GM19438 (cell line): Measurements from ENCODE around the gene EXOSC5.

Experiments
- ATAC-seq: cut with Tn5 transposase; IDR thresholded peaks from one replicate; pipeline ENCODE4 v1.9.1; 2021; ENCODE audit warnings: low read depth; ENCODE audit not compliant: unreplicated experiment

Gene EXOSC5

DNA sequence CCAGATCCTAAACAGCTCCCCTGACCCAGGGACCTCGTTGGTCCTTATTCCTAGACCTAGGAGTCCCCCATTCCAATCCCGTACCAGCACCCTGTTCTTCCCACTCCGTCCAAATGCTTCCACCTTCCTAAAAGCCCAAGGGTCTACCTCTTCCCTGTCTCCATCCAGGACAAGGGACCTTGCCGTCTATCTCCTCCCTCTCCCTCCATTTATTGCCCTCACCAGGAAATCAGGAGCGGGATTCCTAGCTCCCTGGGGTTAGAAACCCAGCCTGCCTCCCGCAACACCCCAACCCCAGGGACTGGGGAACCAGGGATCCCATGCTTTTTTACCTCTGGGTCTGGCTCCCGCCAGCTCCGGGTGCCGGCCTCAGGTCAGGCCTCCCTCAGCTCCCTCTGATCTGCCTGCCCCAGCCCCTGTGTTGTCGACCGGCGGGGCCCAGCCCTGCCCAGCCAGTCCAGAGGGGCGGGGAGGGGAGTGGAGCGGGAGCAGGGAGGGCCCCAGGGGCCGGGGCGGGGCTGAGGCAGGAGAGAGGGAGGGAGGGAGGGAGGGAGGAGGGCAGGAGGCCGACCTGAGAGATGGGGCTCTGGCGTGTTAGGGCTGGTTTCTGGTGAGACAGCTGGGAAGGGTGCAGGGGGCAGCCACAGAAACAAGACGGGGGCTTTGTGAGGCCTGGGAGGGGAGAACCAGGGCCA, 29.9 kb upstream of the EXOSC5 start, which contains the start of gene B3GNT8:
TSS of gene B3GNT8 (minus strand) at position 423 of the 695 bp plus-strand sequence. CDS start 596 bp downstream, outside the sequence.
- no peak for ATAC-seq

DNA sequence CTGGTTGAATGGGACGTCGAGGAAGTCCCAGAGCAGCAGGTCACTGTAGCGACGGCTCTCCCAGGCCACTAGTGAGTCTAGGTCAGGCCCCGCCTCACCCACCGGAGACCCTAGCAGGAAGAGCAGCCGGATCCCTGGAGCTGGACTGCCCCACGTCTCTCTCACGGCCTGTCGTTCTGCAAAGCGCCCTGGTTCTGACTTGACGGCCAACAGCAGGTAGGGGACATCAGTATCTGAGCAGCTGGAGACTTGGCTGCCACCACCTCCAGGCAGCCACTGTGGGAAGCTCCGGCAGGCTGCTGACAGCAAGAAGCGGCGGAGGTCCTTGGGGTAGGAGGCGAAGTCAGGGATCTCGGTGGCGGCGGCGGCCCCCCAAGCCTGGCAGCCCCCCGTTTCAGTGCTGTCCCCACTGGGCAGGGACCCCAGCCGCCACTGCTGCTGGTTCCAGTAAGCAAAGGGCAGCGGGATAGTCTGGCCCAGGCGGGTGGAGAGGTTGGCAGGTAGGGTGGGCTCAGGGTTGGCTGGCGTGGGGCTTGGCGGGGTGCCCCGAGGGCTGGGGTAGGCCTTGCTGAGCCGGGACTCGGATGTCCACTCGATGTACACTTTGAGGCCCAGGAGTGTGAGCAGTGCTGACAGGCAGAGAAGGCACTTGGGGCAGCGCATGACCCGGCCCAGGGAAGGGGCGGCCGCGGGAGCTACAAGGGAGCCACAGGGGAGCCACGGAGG, 29.1 kb upstream of the EXOSC5 start:
- ATAC-seq: no peak

DNA sequence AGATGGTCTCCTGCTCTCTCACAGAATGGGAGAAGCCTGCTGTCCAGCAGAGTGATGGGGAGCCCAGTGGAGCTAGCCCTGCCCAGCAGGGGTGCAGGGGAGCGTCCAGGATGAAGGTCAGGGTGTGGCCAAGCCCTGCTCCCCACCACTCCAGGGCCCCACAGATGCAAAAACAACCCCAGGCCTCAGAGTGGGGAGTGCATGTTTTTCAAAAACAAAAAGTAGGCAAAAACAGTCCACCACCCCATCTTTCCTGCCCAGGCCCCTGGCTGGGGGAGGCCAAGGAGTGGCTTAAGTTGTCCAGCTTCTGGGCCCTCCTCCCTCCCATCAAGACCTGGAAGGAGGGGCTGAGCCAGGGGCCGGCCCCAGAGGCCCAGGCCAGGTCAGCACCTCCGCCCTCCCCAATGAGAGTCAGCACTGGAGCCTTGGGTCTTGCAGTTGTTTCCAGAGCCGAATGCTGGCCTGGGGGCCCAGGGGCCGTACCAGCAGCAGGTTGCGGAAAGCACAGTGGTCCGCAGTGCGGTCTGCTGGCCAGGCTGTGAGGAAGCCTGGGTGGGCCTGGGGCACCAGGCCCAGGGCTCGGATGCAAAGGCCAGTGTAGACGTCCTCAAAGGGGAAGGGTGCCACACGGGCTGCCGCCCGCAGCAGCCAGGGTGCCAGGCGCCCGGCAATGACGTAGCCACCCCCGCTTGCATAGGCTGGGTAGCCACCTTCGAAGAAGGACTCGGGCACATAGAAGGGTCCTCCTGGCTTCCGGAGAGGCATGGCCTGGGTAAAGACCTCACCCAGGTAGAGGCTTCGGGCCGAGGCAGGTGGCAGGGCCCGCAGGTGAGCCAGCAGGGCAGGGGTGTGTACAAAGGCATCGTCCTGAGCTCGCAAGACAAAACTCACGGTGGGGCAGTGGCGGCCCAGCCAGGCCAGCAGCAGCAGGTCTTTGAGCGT, 28.3 kb upstream of the EXOSC5 start:
- ATAC-seq: no peak

DNA sequence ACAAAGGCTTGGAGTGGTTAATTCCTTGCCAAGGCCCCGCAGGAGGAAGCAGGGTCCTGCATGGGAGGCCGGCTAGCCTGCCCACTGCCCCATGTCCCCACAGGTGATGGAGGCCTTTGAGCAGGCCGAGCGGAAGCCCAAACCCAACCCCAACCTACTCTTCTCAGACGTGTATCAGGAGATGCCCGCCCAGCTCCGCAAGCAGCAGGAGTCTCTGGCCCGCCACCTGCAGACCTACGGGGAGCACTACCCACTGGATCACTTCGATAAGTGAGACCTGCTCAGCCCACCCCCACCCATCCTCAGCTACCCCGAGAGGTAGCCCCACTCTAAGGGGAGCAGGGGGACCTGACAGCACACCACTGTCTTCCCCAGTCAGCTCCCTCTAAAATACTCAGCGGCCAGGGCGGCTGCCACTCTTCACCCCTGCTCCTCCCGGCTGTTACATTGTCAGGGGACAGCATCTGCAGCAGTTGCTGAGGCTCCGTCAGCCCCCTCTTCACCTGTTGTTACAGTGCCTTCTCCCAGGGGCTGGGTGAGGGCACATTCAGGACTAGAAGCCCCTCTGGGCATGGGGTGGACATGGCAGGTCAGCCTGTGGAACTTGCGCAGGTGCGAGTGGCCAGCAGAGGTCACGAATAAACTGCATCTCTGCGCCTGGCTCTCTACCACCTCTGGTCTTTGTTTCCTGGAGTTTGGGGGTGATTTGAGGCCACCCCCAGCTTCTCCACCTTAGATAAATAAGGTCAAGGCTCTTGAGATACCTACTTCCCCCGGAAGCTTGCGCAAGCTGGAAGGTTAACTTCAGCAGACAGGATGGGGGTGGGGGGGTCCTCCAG, 27.4 kb upstream of the EXOSC5 start:
- no peak for ATAC-seq

DNA sequence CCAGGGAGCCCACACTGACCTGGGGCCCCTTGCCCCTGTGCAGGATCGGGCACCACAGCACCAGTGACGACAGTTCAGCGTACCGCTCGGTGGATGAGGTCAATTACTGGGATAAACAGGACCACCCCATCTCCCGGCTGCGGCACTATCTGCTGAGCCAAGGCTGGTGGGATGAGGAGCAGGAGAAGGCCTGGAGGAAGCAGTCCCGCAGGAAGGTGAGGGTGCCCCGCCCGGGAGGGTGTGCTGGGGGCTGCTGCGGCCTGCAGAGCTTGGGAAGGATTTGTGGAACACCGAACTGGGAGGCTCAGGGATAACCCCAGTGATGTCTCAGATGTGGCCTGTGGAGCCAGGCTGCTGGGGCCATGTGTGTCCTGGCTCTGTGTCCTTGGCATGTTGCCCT, 25.8 kb upstream of the EXOSC5 start:
- no peak for ATAC-seq

DNA sequence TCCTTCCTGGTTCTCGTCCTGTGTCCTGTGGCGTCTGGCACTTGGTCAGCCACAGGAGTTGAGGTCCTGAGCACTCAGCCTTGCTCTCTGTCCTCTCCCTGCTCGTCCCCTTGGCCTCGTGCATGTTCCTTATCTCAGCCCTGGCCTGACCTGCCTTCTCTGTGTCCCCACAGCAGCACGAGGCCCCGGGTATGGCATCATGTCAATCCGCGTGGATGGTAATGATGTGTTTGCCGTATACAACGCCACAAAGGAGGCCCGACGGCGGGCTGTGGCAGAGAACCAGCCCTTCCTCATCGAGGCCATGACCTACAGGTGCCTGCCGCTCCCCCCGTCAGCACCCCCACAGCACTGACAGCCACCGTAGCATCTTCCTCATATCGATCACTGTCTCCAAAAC, 25.3 kb upstream of the EXOSC5 start:
- no peak for ATAC-seq

DNA sequence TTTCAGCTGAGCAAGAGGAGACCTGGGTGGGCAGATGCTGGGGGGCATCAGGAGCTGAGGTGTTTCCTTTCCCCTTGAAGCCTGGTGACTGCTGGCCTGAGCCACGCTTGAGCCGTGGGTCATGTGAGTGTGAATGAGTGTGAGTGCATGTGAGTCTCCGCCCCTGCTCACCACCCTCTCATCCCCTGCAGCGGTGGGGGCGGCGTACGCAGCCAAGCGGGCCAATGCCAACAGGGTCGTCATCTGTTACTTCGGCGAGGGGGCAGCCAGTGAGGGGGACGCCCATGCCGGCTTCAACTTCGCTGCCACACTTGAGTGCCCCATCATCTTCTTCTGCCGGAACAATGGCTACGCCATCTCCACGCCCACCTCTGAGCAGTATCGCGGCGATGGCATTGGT, 24.8 kb upstream of the EXOSC5 start:
- ATAC-seq: no peak

DNA sequence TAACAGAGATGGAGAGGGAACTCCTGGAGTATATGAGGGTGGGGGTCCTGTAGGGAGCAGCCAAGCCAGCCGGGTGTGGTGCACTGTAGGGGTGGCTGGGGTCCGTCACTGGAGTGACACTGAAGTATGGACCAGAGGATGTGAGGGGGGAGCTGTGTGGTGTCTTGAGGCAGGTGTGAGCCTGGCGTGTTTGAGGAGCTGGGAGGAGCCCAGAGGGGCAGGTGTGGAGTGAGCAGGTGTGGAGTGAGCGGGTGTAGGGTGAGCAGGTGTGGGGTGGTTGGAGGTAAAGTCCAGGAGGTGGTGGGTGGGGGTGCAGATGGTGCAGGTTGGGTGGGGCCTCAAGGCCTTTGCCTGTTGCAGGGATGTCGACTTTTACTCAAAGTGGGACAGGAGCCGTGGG, 24.2 kb upstream of the EXOSC5 start:
- ATAC-seq: no peak

DNA sequence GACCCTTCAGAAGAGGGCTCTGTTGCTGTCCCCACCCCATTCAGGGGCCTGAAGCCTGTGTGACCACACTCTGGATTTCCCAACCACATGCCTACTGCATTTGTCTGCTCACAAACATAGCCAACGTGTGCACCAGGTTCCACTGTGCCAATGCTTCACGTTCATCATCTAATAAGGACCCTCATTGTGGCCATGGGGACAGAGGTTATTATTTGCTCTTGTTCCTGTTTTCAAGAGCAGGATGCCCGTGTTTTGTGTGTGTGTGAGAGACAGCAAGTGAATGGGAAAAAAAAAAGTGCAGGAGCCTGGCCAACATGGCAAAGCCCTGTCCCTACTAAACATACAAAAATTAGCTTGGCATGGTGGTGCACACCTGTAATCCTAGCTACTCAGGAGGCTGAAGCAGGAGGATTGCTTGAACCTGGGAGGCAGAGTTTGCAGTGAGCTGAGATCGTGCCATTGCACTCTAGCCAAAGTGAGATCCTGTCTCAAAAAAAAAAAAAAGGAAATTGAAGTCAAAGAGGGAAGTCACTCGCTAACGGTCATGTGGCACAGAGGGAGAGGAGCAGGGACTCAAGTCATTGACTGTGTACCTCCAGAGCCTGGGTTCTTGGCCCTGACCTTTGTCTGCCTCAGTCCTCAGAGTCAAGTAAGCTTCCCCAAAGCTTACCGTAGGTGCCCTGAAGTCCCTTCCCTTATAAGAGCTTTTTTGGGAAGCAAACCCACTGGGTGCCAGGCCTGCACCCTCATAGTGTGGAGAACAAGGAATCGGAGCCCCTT, 23.1 kb upstream of the EXOSC5 start:
- ATAC-seq: no peak

DNA sequence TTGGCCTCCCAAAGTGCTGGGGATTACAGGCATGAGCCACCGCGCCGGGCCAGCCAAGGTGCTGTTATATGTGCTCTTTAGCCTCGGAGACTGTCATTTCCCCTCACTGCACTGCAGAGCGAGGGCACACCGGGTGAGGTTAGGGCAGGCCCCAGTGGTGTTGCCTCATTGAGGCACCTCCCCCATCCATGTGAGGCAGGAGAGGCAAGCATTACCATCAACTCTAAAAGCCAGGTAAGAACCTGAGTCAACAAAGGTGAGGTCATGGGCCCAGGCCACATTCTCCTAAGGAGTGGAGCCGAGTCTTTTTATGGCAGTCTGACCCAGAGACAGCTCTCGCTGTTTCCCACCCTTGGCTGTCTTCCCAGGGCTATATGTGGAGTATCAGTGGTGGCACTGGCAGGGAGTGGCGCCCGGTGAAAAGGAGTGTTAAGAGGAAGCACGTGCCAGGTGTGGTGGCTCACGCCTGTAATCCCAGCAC, 19.1 kb upstream of the EXOSC5 start:
- ATAC-seq: no peak

DNA sequence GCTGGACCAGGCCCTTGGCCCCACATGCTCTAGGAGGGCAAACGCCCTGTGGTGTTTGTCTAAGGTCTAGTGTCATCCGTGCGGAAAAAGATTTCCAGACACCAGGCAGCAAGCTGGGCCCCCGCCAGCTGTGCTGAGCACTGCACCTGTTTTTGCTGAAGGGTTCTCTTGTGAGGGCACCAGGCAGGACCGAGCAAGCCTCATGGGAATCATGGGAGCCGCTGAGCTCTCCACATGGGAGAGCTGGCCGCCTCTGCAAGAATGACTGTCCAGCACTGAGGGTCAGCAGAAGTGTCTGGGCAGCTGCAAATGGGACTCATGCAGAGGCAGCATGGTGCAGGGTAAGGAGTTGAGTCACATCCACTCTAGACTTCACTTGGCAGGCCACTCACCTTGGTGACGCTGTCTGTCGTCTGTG, 18.0 kb upstream of the EXOSC5 start:
- no peak for ATAC-seq

DNA sequence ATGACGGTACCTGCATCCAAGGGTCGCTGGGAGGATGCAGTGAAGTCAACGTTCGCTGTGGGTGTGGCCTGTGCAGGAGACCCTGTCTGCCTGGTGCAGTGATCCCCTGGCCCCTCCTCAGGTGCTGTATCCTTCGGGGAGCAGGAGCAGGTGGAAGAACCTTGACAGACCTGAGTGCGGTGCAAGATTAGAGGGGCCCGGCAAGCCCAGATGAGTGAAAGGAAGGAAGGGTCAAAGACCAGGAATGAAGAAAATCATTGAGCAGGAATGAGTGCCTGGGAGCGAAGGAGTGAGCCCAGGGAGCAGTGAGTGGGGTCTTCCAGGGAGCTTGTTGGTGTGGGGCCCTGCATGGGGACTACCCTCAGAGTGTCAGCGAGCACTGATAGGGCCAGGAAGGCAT, 17.3 kb upstream of the EXOSC5 start:
- ATAC-seq: no peak

DNA sequence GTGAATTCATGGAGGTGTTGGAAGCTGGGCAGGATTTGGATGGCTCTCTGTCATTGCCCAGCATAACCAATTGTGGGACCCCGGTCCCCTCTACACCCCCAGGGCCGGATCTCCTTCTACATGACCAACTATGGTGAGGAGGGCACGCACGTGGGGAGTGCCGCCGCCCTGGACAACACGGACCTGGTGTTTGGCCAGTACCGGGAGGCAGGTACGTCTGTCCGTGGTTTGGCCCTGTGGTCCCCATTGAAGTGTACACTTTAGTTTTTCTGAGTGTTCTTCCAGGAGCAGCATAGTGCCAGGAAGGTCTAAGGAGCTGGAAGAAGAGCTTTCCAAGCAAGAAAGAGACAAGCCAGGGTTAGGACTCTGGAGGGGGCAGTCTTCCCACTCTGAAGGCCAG, 16.8 kb upstream of the EXOSC5 start:
- ATAC-seq: no peak

DNA sequence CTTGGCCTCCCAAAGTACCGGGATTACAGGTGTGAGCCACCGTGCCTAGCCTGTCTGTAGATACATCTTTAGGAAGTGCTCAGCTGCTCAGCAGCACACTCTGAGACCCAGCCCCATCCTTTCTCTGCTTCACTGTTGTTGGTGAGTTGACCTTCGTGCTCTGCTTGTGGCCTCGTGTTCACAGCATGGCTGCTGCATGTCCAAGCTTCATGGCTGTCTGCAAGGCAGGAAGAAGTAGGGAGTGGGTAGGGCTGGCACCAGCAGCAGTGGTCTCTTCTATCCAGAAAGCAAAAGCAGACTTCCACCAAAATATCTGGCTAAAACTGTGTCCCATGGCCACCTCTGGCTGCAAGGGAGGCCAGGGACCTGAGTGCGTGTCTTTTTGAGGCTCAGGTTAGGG, 15.8 kb upstream of the EXOSC5 start:
- no peak for ATAC-seq

DNA sequence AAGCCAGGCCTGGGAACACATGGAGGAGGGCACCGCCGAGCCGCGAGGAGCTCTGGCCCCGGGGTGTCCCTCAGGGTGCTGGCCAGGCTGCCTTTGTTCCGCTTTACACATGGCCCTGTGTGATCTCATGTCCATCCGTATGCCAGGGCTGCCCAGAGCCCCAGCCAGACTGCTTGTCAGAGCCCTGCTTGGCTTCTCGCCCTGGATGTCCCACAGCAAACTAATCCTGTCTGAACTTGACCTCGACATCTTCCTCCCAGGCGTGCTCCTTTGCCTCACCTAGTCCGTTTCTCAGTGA, 14.8 kb upstream of the EXOSC5 start:
- ATAC-seq: no peak

DNA sequence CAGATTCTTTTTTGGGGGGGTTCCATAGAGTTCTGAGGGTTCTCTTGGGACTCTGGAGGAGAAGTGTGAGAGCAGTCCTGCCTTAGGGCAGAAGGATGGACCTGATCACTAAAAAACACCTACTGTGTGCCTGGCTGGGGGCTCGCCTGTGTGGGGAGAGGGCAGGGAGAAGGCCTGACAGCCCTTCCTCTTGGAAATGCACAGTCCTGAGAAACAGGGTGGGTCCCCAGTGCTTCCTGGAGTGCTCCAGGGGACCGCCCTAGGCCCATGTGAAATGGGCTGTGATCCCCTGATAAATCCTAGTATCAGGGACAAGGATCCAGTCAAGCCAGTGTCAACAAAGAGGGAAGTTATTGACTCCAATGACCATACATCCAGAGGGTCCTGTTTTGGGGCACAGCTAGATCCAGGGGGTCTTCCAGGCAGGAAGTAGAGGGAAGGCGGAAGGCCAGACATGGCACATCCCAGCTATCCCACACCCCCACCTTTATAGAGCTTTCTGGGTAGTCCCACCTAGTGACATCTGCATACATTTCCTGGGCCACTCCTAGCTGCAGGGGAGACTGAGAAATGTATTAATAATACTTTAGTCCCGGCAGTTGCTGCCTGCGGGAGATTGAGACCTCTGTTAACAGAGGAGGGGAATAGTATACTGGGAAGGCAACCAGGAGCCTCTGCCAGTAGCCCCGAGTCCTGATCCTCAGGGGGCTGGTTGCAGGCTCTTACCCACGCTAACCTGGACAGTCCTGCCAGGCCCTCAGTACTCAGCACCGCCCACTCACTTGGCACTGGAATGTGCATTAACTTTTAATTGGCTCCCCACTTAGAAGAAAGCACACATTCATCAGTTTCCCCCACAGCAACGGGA, 14.2 kb upstream of the EXOSC5 start:
- ATAC-seq: no peak

DNA sequence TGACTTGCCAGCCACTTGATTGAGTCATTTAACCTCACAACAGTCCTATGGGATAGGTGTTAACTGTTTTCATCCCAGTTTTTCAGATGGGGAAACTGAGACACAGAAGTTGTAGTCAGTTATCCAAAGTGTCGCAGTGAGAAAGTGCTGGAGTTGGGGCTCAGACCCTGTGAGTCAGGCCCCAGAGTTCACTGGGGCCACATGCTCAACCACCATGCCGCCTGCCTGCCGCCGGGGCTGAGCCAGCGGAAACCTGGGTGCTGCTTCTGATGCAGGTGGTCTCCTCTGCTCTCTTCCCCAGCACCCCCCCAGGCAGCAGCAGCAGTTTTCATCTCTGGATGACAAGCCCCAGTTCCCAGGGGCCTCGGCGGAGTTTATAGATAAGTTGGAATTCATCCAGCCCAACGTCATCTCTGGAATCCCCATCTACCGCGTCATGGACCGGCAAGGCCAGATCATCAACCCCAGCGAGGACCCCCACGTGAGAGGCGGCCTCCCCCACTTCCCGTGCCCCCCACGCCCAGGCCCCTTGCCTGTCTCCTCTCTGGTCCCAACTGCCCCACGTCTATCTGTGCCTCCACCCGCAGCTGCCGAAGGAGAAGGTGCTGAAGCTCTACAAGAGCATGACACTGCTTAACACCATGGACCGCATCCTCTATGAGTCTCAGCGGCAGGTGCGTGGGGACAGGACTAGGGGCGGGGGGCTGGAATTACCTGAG, 13.3 kb upstream of the EXOSC5 start:
- ATAC-seq: no peak

DNA sequence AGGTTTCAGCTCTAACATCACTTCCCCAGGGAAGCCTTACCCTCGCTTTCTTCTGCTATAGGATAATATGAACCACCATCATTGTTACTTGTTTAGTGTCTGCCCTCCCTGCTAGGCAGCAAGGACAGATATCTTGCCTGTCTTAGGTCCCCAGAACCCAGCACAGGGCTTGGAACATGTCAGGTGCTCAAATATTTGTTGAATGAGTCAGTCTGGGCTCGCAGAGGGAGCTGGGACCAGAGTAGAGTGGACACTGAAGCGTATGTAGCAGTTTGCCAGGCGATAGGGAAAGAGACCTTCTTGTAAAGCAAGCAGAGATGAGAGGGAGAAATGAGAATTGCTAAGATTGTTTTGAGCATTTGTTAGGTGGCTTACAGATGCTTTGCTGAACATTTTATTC, 12.1 kb upstream of the EXOSC5 start:
- no peak for ATAC-seq
